ENCODE measurements around the gene XPO6.

The XPO6 gene

GRCh38 chr16:28093385-28093725 lies 118.4 kb downstream of the XPO6 start:
- no peak for DNase-seq

- no peak for DNase-seq
Measured at GRCh38 chr16:28092721-28093384, 118.9 kb downstream of the XPO6 start.

- DNase-seq: no peak
Measured at GRCh38 chr16:28091656-28092055, 120.1 kb downstream of the XPO6 start.

- DNase-seq: no peak
Measured at GRCh38 chr16:28090646-28091377, 121.0 kb downstream of the XPO6 start.

- DNase-seq: peak in 2 of 56 donors; percentile 2 to 5
Measured at GRCh38 chr16:28089992-28090365, 121.8 kb downstream of the XPO6 start.

- DNase-seq: no peak
Measured at GRCh38 chr16:28089205-28089991, 122.4 kb downstream of the XPO6 start.

- DNase-seq: no peak
Measured at GRCh38 chr16:28087675-28088300, 124.0 kb downstream of the XPO6 start.

- DNase-seq: no peak
Measured at GRCh38 chr16:28087140-28087660, 124.6 kb downstream of the XPO6 start.

- DNase-seq: no peak
Measured at GRCh38 chr16:28086186-28087139, 125.3 kb downstream of the XPO6 start.

- no peak for DNase-seq
Measured at GRCh38 chr16:28085389-28086171, 126.2 kb downstream of the XPO6 start.

- no peak for DNase-seq
Measured at GRCh38 chr16:28084209-28084608, 127.6 kb downstream of the XPO6 start.

GRCh38 chr16:28082624-28083023 lies 129.1 kb downstream of the XPO6 start:
- DNase-seq: no peak

- DNase-seq: no peak
Measured at GRCh38 chr16:28081391-28081968, 130.3 kb downstream of the XPO6 start.

GRCh38 chr16:28078261-28078660 lies 133.5 kb downstream of the XPO6 start:
- DNase-seq: no peak

- DNase-seq: no peak
Measured at GRCh38 chr16:28073836-28074235, 137.9 kb downstream of the XPO6 start.

- no peak for DNase-seq
Measured at GRCh38 chr16:28072087-28072486, 139.7 kb downstream of the XPO6 start.

GRCh38 chr16:28069971-28070794 lies 141.6 kb downstream of the XPO6 start:
- DNase-seq: peak in 3 of 56 donors; percentile 11 to 30 (median 12)

- no peak for DNase-seq
Measured at GRCh38 chr16:28068976-28069375, 142.8 kb downstream of the XPO6 start.

Measured in amygdala (tissue), 56 donors.